ENCODE results near the gene CADM4. TPM values are rescaled to one million over a fixed set of nuclear protein-coding genes. Genes with fewer than 3 reads are reported as not detected.
"Not testable (repeated sequence)": the region's sequence is repeated elsewhere in the genome, so short reads cannot be mapped to it uniquely, and the experiment has no call there.

The CADM4 gene
- total and polyA plus RNA-seq, 2 donors, result 1.5 to 6.5 TPM

GRCh38 chr19:43640424-43640757, 741 bp upstream of the CADM4 start:
- no peaks in the 10 kb centered on the region for H3K36me3 ChIP-seq (ENCODE audit: control insufficient read depth in 2 of 2, insufficient read depth in 2 of 2, low read length in 1 of 2)
- DNase-seq (ENCODE audit: low read depth in 6 of 9, low spot score in 9 of 9), result no peak
- no peak overlapping the region for H3K27ac ChIP-seq (ENCODE audit: low read depth in 1 of 2, low read length in 1 of 2)
- peak overlapping the region; percentile 33 to 60 for H3K4me3 ChIP-seq (ENCODE audit: low read length in 2 of 2)
- H3K4me1 ChIP-seq (ENCODE audit: control insufficient read depth in 2 of 2, insufficient read depth in 2 of 2, low read length in 2 of 2), result peaks cover 2 to 15% of the 10 kb centered on the region in 2 donors
- no peaks in the 10 kb centered on the region for H3K9me3 ChIP-seq (ENCODE audit: control insufficient read depth in 2 of 2, insufficient read depth in 1 of 2, low read length in 1 of 2)
- 20% methylated on average over 9 of the region's 9 CpGs for WGBS
- H3K27me3 ChIP-seq (ENCODE audit: control insufficient read depth in 2 of 2, insufficient read depth in 1 of 2, low read length in 1 of 2), result peaks cover 22 to 64% of the 10 kb centered on the region in 2 donors

- Histone ChIP-seq H3K4me3 (ENCODE audit: low read length in 2 of 2) (peak overlapping the region in 1 of 2 donors; percentile 60), H3K27ac (ENCODE audit: low read depth in 1 of 2, low read length in 1 of 2) (no peak overlapping the region), H3K9me3 (ENCODE audit: control insufficient read depth in 2 of 2, insufficient read depth in 1 of 2, low read length in 1 of 2) (no peaks in the 10 kb centered on the region), H3K36me3 (ENCODE audit: control insufficient read depth in 2 of 2, insufficient read depth in 2 of 2, low read length in 1 of 2) (no peaks in the 10 kb centered on the region), H3K4me1 (ENCODE audit: control insufficient read depth in 2 of 2, insufficient read depth in 2 of 2, low read length in 2 of 2) (peaks cover 2 to 25% of the 10 kb centered on the region in 2 donors), H3K27me3 (ENCODE audit: control insufficient read depth in 2 of 2, insufficient read depth in 1 of 2, low read length in 1 of 2) (peaks cover 22 to 75% of the 10 kb centered on the region in 2 donors)
- 15% methylated on average over 18 of the region's 18 CpGs for WGBS
- DNase-seq (ENCODE audit: low read depth in 6 of 9, low spot score in 9 of 9), result no peak
Measured at GRCh38 chr19:43638995-43639518, 593 bp downstream of the CADM4 start.

- Histone ChIP-seq H3K27me3 (ENCODE audit: control insufficient read depth in 2 of 2, insufficient read depth in 1 of 2, low read length in 1 of 2) (peaks cover 22 to 81% of the 10 kb centered on the region in 2 donors), H3K9me3 (ENCODE audit: control insufficient read depth in 2 of 2, insufficient read depth in 1 of 2, low read length in 1 of 2) (no peaks in the 10 kb centered on the region), H3K36me3 (ENCODE audit: control insufficient read depth in 2 of 2, insufficient read depth in 2 of 2, low read length in 1 of 2) (no peaks in the 10 kb centered on the region), H3K27ac (ENCODE audit: low read depth in 1 of 2, low read length in 1 of 2) (no peak overlapping the region), H3K4me3 (ENCODE audit: low read length in 2 of 2) (no peak overlapping the region), H3K4me1 (ENCODE audit: control insufficient read depth in 2 of 2, insufficient read depth in 2 of 2, low read length in 2 of 2) (peaks cover 2 to 25% of the 10 kb centered on the region in 2 donors)
- no peak for DNase-seq (ENCODE audit: low read depth in 6 of 9, low spot score in 9 of 9)
- 79% methylated on average over 13 of the region's 13 CpGs for WGBS
Measured at GRCh38 chr19:43638214-43638994, 1.2 kb downstream of the CADM4 start.

- H3K36me3 ChIP-seq (ENCODE audit: control insufficient read depth in 2 of 2, insufficient read depth in 2 of 2, low read length in 1 of 2), result no peaks in the 10 kb centered on the region
- H3K27me3 ChIP-seq (ENCODE audit: control insufficient read depth in 2 of 2, insufficient read depth in 1 of 2, low read length in 1 of 2), result peaks cover 22 to 80% of the 10 kb centered on the region in 2 donors
- WGBS, result 91% methylated on average over 14 of the region's 14 CpGs
- no peak overlapping the region for H3K4me3 ChIP-seq (ENCODE audit: low read length in 2 of 2)
- no peak overlapping the region for H3K27ac ChIP-seq (ENCODE audit: low read depth in 1 of 2, low read length in 1 of 2)
- H3K4me1 ChIP-seq (ENCODE audit: control insufficient read depth in 2 of 2, insufficient read depth in 2 of 2, low read length in 2 of 2), result peaks cover 2 to 25% of the 10 kb centered on the region in 2 donors
- no peak for DNase-seq (ENCODE audit: low read depth in 6 of 9, low spot score in 9 of 9)
- no peaks in the 10 kb centered on the region for H3K9me3 ChIP-seq (ENCODE audit: control insufficient read depth in 2 of 2, insufficient read depth in 1 of 2, low read length in 1 of 2)
Measured at GRCh38 chr19:43636121-43636683, 3.4 kb downstream of the CADM4 start.

- Histone ChIP-seq H3K4me1 (ENCODE audit: control insufficient read depth in 2 of 2, insufficient read depth in 2 of 2, low read length in 2 of 2) (peaks cover 2 to 25% of the 10 kb centered on the region in 2 donors), H3K27me3 (ENCODE audit: control insufficient read depth in 2 of 2, insufficient read depth in 1 of 2, low read length in 1 of 2) (peaks cover 22 to 74% of the 10 kb centered on the region in 2 donors)
- H3K27ac ChIP-seq (ENCODE audit: low read depth in 1 of 2, low read length in 1 of 2); H3K36me3 ChIP-seq (ENCODE audit: control insufficient read depth in 2 of 2, insufficient read depth in 2 of 2, low read length in 1 of 2); H3K9me3 ChIP-seq (ENCODE audit: control insufficient read depth in 2 of 2, insufficient read depth in 1 of 2, low read length in 1 of 2); H3K4me3 ChIP-seq (ENCODE audit: low read length in 2 of 2); DNase-seq (ENCODE audit: low read depth in 6 of 9, low spot score in 9 of 9): not testable (repeated sequence)
- WGBS, result 86% methylated on average over 2 of the region's 2 CpGs
Measured at GRCh38 chr19:43635561-43635940, 4.1 kb downstream of the CADM4 start.

GRCh38 chr19:43634872-43635560, 4.6 kb downstream of the CADM4 start:
- Histone ChIP-seq H3K27me3 (ENCODE audit: control insufficient read depth in 2 of 2, insufficient read depth in 1 of 2, low read length in 1 of 2) (peaks cover 18 to 70% of the 10 kb centered on the region in 2 donors), H3K9me3 (ENCODE audit: control insufficient read depth in 2 of 2, insufficient read depth in 1 of 2, low read length in 1 of 2) (no peaks in the 10 kb centered on the region), H3K4me3 (ENCODE audit: low read length in 2 of 2) (peak overlapping the region in 1 of 2 donors; percentile 17), H3K4me1 (ENCODE audit: control insufficient read depth in 2 of 2, insufficient read depth in 2 of 2, low read length in 2 of 2) (peaks cover 0 to 21% of the 10 kb centered on the region in 2 donors), H3K27ac (ENCODE audit: low read depth in 1 of 2, low read length in 1 of 2) (no peak overlapping the region), H3K36me3 (ENCODE audit: control insufficient read depth in 2 of 2, insufficient read depth in 2 of 2, low read length in 1 of 2) (no peaks in the 10 kb centered on the region)
- 29% methylated on average over 17 of the region's 17 CpGs for WGBS
- DNase-seq (ENCODE audit: low read depth in 6 of 9, low spot score in 9 of 9), result peak in 2 of 9 donors; percentile 16 to 56

- H3K27me3 ChIP-seq (ENCODE audit: control insufficient read depth in 2 of 2, insufficient read depth in 1 of 2, low read length in 1 of 2), result peaks cover 16 to 68% of the 10 kb centered on the region in 2 donors
- H3K4me1 ChIP-seq (ENCODE audit: control insufficient read depth in 2 of 2, insufficient read depth in 2 of 2, low read length in 2 of 2), result peaks cover 0 to 19% of the 10 kb centered on the region in 2 donors
- no peak overlapping the region for H3K4me3 ChIP-seq (ENCODE audit: low read length in 2 of 2)
- no peak overlapping the region for H3K27ac ChIP-seq (ENCODE audit: low read depth in 1 of 2, low read length in 1 of 2)
- 56% methylated on average over 5 of the region's 5 CpGs for WGBS
- no peaks in the 10 kb centered on the region for H3K36me3 ChIP-seq (ENCODE audit: control insufficient read depth in 2 of 2, insufficient read depth in 2 of 2, low read length in 1 of 2)
- H3K9me3 ChIP-seq (ENCODE audit: control insufficient read depth in 2 of 2, insufficient read depth in 1 of 2, low read length in 1 of 2), result no peaks in the 10 kb centered on the region
- DNase-seq (ENCODE audit: low read depth in 6 of 9, low spot score in 9 of 9), result no peak
Measured at GRCh38 chr19:43634506-43634871, 5.2 kb downstream of the CADM4 start.

GRCh38 chr19:43634068-43634467, 5.6 kb downstream of the CADM4 start:
- peaks cover 0 to 17% of the 10 kb centered on the region in 2 donors for H3K4me1 ChIP-seq (ENCODE audit: control insufficient read depth in 2 of 2, insufficient read depth in 2 of 2, low read length in 2 of 2)
- WGBS, result 90% methylated on average over 5 of the region's 5 CpGs
- H3K27ac ChIP-seq (ENCODE audit: low read depth in 1 of 2, low read length in 1 of 2), result no peak overlapping the region
- no peak for DNase-seq (ENCODE audit: low read depth in 6 of 9, low spot score in 9 of 9)
- H3K27me3 ChIP-seq (ENCODE audit: control insufficient read depth in 2 of 2, insufficient read depth in 1 of 2, low read length in 1 of 2), result peaks cover 12 to 65% of the 10 kb centered on the region in 2 donors
- H3K4me3 ChIP-seq (ENCODE audit: low read length in 2 of 2), result no peak overlapping the region
- no peaks in the 10 kb centered on the region for H3K9me3 ChIP-seq (ENCODE audit: control insufficient read depth in 2 of 2, insufficient read depth in 1 of 2, low read length in 1 of 2)
- H3K36me3 ChIP-seq (ENCODE audit: control insufficient read depth in 2 of 2, insufficient read depth in 2 of 2, low read length in 1 of 2), result no peaks in the 10 kb centered on the region

GRCh38 chr19:43633520-43633919, 6.1 kb downstream of the CADM4 start:
- H3K36me3 ChIP-seq (ENCODE audit: control insufficient read depth in 2 of 2, insufficient read depth in 2 of 2, low read length in 1 of 2), result no peaks in the 10 kb centered on the region
- peaks cover 0 to 14% of the 10 kb centered on the region in 2 donors for H3K4me1 ChIP-seq (ENCODE audit: control insufficient read depth in 2 of 2, insufficient read depth in 2 of 2, low read length in 2 of 2)
- H3K27ac ChIP-seq (ENCODE audit: low read depth in 1 of 2, low read length in 1 of 2), result no peak overlapping the region
- WGBS, result 98% methylated on average over 4 of the region's 4 CpGs
- no peaks in the 10 kb centered on the region for H3K9me3 ChIP-seq (ENCODE audit: control insufficient read depth in 2 of 2, insufficient read depth in 1 of 2, low read length in 1 of 2)
- H3K4me3 ChIP-seq (ENCODE audit: low read length in 2 of 2), result no peak overlapping the region
- peaks cover 7 to 59% of the 10 kb centered on the region in 2 donors for H3K27me3 ChIP-seq (ENCODE audit: control insufficient read depth in 2 of 2, insufficient read depth in 1 of 2, low read length in 1 of 2)
- no peak for DNase-seq (ENCODE audit: low read depth in 6 of 9, low spot score in 9 of 9)

Measured in thymus (tissue), 11 donors.